ENCODE data around the gene THSD7B.

DNA sequence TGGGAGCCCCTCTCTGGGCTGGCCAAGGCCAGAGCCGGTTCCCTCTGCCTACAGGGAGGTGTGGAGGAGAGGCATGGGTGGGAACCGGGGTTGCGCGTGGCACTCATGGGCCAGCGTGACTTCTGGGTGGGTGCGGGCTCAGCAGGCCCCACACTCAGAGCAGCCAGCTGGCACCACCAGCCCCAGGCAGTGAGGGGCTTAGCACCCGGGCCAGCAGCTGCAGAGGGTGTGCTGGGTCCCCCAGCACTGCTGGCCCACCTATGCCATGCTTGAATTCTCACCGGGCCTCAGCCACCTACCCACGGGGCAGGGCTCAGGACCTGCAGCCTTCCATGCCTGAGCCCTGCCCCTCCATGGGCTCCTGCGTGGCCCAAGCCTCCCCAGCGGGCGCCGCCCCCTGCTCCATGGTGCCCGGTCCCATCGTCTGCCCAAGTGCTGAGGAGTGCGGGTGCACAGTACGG, 950.4 kb downstream of the THSD7B start:
- TF ChIP-seq CTCF (IDR thresholded peaks at IDR 0.05) (no peak), POLR2A (IDR thresholded peaks at IDR 0.05; ENCODE audit: low read length) (no peak), BHLHE40 (IDR thresholded peaks at IDR 0.05; ENCODE audit: low read depth, low read length) (no peak), EP300 (IDR thresholded peaks at IDR 0.05) (no peak)
- TF ChIP-seq, protein P1, sequence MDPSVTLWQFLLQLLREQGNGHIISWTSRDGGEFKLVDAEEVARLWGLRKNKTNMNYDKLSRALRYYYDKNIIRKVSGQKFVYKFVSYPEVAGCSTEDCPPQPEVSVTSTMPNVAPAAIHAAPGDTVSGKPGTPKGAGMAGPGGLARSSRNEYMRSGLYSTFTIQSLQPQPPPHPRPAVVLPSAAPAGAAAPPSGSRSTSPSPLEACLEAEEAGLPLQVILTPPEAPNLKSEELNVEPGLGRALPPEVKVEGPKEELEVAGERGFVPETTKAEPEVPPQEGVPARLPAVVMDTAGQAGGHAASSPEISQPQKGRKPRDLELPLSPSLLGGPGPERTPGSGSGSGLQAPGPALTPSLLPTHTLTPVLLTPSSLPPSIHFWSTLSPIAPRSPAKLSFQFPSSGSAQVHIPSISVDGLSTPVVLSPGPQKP (IDR thresholded peaks at IDR 0.05; ENCODE audit: low read depth, low read length): no peak
